Suprapubic skin (tissue), 3 donors: Measurements from ENCODE around the gene SPCS2.
"Not testable (repeated sequence)": the region's sequence is repeated elsewhere in the genome, so short reads cannot be mapped to it uniquely, and the experiment has no call there.

Experiments
- CTCF ChIP-seq, 2 donors: fragments of 200-600 bp in 1 of 2; fragments of 450-650 bp in 1 of 2; sonication (generic) in 1 of 2; IDR thresholded peaks; one replicate each; pipeline ENCODE4 v1.5.1; 2016 to 2019; ENCODE audit warnings: antibody characterized with exemption in 2 of 2, mild to moderate bottlenecking in 1 of 2, moderate library complexity in 1 of 2
- POLR2A ChIP-seq, 2 donors: fragments of 450-650 bp; IDR thresholded peaks; one replicate each; pipeline ENCODE4 v1.6.1; 2017; ENCODE audit warnings: antibody characterized with exemption in 2 of 2, mild to moderate bottlenecking in 2 of 2, moderate library complexity in 2 of 2

- TF ChIP-seq CTCF, POLR2A (IDR thresholded peaks at IDR 0.05): not testable (repeated sequence)
Measured at GRCh38 chr11:74960128-74960527, 11.1 kb downstream of the SPCS2 start.
